GM18507 (cell line): ENCODE data around the gene ULK1.
"Not testable (repeated sequence)": the region's sequence is repeated elsewhere in the genome, so short reads cannot be mapped to it uniquely, and the experiment has no call there.

Experiments
- DNase-seq: peaks from one replicate; pipeline ENCODE4 v3.0.0; 2011; ENCODE audit warnings: low read depth; ENCODE audit not compliant: insufficient read length; ENCODE audit errors: extremely low spot score
- FAIRE-seq: peaks from 2 replicates; lab custom pipeline; 2011; peaks lifted over from hg19 to GRCh38; lab: Jason Lieb, UNC

ULK1 gene

DNA sequence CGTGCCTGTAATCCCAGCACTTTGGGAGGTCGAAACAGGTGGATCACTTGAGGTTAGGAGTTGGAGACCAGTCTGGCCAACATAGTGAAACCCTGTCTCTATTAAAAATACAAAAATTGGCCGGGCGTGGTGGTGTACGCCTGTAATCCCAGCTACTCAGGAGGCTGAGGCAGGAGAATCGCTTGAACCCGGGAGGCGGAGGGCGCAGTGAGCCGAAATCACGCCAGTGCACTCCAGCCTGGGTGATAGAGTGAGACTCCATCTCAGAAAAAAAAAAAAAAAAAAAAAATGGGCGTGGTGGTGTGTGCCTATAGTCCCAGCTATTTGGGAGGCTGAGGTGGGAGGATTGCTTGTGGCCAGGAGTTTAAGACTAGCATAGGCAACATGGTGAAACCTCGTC is 60.0 kb downstream of the ULK1 start:
- FAIRE-seq, DNase-seq: not testable (repeated sequence)

DNA sequence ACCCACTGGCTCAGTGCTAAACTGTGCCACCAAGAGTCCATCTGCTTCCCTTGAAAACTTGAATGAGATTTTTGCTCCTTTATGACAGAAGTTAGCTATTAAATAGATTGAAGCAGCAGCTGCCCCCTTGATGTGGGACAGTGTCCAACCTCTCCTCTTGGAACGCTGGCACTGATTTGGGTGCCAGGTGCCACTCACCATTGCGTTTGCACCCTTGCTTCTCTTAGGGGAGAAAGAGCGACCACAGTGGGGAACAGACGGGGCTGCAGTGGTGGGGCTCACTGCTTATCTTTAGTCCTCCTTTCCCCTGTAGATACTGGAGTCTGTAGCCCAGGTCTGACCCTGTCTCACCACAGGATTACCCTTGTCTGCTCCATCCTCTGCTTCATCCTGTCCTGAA is 64.7 kb downstream of the ULK1 start:
- no peak for DNase-seq
- no peak for FAIRE-seq

DNA sequence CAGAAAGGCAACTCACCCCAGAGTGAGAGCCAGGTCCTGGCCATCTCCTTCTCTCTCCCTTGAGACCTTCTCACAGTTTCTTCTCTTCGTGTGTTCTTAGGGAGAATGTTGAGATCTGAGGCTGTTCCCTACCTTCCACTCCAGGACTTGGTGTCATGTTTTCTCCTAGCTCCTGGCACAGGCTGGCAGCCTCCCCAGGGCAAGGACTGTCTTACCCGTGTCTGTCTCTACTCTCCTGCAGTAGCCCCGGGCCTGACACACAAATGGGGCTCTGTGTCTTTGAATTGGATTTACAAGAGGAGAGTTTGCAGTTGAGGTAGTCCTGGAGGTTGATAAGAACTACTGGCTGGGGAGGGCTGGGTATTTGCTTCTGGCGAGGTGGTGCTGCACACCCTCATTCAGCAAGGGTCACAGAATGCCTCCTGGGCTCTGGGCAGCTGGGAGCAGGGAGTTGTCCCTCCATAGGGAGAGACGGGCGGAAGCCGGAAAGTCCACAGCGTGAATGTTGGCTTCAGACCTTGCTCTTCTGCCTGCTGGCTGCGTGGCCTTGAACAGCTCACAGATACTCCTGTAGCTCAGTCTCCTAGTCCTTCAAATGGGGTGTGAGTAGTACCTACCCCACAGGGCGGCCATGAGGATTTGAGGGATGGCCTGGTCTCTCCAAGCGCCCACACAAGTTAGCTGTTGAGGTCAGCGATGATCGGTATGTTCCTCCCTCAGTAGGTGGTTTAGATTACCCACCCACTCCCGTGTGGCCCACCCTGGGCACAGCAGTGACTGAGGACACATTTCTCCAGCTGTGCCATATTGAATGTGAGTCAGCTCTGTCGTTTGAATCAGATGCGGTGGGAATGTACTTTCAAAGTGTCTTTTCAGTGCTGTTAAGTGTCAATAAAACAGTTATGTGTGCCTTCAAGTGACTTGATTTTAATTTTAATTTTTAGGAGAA is 65.5 kb downstream of the ULK1 start:
- no peak for DNase-seq
- FAIRE-seq, result no peak

DNA sequence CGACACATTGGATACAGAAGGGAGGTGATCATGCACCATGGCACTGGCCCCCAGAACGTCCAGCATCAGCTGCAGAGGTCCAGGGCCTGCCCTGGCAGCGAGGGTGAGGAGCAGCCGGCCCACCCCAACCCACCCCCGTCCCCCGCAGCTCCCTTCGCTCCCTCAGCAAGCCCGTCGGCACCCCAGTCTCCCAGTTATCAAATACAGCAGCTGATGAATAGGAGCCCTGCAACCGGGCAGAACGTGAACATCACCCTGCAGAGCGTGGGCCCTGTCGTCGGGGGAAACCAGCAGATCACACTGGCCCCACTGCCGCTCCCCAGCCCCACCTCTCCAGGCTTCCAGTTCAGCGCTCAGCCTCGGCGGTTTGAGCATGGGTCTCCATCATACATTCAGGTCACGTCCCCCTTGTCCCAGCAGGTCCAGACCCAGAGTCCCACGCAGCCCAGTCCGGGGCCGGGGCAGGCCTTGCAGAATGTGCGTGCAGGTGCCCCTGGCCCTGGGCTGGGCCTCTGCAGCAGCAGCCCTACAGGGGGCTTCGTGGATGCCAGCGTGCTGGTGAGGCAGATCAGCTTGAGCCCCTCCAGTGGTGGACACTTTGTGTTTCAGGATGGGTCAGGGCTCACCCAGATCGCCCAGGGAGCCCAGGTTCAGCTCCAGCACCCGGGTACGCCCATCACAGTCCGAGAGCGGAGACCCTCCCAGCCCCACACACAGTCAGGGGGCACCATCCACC is 66.3 kb downstream of the ULK1 start:
- not testable (repeated sequence) for DNase-seq, FAIRE-seq

DNA sequence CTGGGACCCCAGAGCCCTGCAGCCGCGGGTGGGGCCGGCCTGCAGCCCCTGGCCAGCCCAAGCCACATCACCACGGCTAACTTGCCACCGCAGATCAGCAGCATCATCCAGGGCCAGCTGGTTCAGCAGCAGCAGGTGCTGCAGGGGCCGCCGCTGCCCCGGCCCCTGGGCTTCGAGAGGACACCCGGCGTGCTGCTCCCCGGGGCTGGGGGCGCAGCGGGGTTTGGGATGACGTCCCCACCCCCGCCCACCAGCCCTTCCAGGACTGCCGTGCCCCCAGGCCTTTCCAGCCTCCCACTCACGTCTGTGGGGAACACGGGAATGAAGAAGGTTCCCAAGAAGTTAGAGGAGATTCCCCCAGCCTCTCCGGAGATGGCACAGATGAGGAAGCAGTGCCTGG is 66.9 kb downstream of the ULK1 start:
- FAIRE-seq, DNase-seq: not testable (repeated sequence)

DNA sequence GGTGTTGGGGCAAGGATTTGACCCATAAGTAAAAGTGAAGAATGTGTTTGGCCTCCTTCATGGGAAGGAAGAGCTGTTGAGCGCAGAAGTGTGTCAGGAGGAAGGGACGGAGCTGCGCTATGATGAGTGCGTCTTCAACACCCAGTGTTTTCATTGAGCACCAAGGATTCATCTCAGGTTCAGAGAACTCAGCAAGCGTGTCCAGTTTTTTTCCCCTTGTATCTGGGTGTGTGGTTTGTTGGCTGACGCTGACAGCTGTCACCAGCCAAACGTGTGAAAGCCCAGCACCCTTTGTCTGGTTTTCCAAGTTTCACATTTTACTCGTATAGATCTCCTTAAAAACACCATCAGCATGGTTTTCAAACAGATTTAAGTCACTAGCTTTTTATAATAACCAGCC is 67.6 kb downstream of the ULK1 start:
- FAIRE-seq (no peak), DNase-seq (no peak)

DNA sequence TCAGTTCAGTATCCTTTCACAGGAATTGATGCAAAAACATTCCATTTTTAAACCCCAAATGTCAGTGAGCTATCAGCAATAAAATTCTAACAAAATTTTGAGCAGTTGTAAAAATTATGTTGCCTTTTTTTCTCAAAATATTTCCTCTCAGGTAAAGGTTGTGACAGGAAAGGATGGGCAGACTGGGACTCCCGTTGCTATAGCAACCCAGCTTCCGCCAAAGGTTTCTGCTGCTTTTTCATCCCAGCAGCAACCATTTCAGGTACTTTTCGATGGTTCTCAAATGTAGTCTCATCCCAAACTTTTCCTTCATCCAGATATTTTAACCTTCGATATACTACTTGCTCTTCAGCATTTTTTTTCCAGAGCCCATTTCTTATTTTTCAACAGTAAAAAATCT is 69.0 kb downstream of the ULK1 start:
- DNase-seq (no peak), FAIRE-seq (no peak)

DNA sequence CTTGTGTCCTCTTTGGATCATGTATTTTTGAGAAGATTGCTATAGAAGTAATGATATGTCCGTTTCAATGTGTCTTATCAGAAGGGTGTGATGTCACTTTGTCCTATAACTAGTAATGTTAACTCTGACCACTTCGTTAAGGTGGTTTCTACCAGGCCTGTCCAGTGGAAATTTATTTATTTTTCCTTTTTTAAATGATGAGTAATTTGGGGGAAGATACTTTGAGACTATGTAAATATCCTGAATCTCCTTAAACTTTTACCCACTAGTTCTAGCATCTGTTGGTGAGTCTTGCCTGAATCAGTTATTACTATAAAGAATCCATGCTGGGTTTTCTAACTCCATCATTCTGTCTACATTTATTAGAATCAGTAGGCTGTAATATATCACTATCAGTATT is 70.7 kb downstream of the ULK1 start:
- DNase-seq, result no peak
- FAIRE-seq, result no peak

DNA sequence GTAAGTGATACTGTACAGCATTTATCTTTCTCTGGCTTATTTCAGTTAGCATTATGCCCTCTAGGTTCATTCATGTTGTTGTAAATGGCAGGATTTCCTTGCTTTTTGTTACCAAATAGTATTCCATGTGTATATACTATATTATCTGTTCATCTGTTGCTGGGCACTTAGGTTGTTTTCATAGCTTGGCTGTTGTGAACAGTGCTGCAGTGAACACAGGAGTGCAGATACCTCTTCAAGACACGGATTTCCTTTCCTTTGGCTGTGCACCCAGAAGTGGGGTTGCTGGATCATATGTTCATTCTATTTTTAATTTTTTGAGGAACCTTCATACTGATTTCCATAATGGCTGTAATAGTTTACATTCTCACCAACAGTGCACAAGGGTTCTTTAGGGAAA is 76.8 kb downstream of the ULK1 start:
- DNase-seq, result no peak
- FAIRE-seq, result no peak
